ENCODE data around the gene PARVB. TPM values are rescaled to one million over a fixed set of nuclear protein-coding genes. Genes with fewer than 3 reads are reported as not detected.

PARVB gene
- total and polyA plus RNA-seq, 9 of the 15 experiments (the other 6 are each of a cell fraction or from before 2014, with no cell fraction given), result 1.1 to 59.2 (median 29.2) TPM

DNA sequence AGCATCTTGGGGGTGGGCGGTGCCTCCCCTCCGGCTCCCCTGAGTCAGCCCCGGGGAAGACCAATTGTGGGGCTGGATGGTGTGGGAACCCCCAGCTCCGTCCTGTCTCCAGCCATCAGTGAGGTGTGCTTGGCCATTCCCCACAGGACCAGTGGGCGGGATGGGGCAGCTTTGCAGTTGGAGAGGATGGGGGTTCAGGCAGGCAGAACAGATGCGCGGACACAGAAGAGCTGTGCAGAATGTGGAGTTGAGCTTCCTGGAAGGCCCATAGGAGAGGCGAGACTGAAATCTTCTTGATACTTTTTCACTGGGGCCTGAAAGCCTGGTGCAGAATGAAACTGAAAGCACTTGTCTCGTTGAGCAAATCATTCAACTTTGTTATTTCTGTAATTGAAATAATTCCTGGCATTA lies 23.8 kb downstream of the PARVB start (continued):
- TF ChIP-seq, protein P1, sequence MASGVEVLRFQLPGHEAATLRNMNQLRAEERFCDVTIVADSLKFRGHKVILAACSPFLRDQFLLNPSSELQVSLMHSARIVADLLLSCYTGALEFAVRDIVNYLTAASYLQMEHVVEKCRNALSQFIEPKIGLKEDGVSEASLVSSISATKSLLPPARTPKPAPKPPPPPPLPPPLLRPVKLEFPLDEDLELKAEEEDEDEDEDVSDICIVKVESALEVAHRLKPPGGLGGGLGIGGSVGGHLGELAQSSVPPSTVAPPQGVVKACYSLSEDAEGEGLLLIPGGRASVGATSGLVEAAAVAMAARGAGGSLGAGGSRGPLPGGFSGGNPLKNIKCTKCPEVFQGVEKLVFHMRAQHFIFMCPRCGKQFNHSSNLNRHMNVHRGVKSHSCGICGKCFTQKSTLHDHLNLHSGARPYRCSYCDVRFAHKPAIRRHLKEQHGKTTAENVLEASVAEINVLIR (CRISPR knock-in tag; IDR thresholded peaks at IDR 0.05), result no peak

DNA sequence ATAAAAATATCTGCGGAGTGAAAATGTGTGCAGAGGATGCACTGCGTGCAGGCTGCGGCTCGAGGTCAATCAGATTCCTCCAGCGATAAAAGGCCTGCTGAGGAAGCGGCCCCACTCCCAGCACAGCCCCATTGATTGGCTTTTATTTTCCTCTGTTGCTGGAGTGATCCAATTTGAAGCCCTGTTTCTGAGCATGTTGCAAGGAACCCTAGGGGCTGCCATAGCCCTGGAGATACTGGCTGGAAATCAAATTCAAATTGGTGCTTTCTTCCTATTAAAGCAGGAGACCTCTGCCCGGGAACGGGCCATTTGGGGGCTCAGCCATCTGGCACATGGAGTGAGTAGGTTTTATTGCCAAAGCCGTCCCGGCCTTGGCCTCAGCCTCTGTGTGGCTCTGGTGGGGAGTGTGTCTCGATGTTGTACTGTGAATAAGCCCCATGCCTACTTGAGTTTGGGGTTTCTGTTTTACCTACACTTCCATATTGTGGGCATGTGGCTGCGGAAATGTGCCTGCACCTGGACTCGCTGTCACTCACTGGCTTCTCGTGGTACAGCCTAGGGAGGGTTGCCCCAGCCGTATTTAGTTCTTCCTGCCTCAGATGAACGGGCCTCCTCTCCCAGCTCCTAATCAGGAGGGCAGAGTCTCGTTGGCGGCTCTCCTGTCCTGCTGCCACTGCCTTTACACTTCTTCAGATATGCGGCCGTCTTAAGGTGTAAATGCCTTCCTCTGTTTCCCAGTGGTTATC lies 25.6 kb downstream of the PARVB start:
- no TSS peak for BruUV-seq (replicated peaks)
- H3K9ac ChIP-seq (ENCODE audit: insufficient read depth in 1 of 2, low read depth in 2 of 2, low read length in 2 of 2), result no peak overlapping the region
- peaks cover 21 to 26% of the 10 kb centered on the region in 2 experiments for H3K4me1 ChIP-seq (replicated peaks in 1 of 2; ENCODE audit: control insufficient read depth in 2 of 2, insufficient read depth in 2 of 2, low read length in 2 of 2)
- no peak overlapping the region for H3K4me2 ChIP-seq (ENCODE audit: insufficient read depth, low read length)
- no peak overlapping the region for H3K4me3 ChIP-seq
- no peak for ATAC-seq
- WGBS (ENCODE audit: insufficient coverage, low coverage, missing lambda C conversion rate), result 89% methylated on average over 17 of the region's 20 CpGs
- H3K27ac ChIP-seq (ENCODE audit: extremely low read depth, low read depth, low read length), result no peak overlapping the region
- POLR2A ChIA-PET, result no interaction called here
- no peak for TF ChIP-seq E2F3 (CRISPR knock-in tag; IDR thresholded peaks at IDR 0.05)
- TF ChIP-seq SREBF2 (CRISPR knock-in tag; IDR thresholded peaks at IDR 0.05), result no peak
- H3K36me3 ChIP-seq (ENCODE audit: control insufficient read depth, insufficient read depth, low read length), result peaks cover 7% of the 10 kb centered on the region; the same call in 2 of the 3 replicates
- H2AFZ ChIP-seq (ENCODE audit: low read depth, low read length), result no peak overlapping the region
- H3K9me3 ChIP-seq (replicated peaks; ENCODE audit: control insufficient read depth, insufficient read depth, low read depth, low read length), result no peaks in the 10 kb centered on the region
- intact Hi-C loops (cut with micrococcal nuclease) (no loop called here), in situ Hi-C loops (cut with MboI) (no loop called here)
- no peak for DNase-seq (ENCODE audit: extremely low read depth in 1 of 4, low spot score in 3 of 4)
- no peaks in the 10 kb centered on the region for H3K9me1 ChIP-seq (ENCODE audit: control insufficient read depth, insufficient read depth, low read length)
- no peaks in the 10 kb centered on the region for H3K27me3 ChIP-seq (ENCODE audit: control insufficient read depth in 2 of 2, insufficient read depth in 2 of 2, low read length in 2 of 2)
- peaks cover 33% of the 10 kb centered on the region for H3K79me2 ChIP-seq (ENCODE audit: control insufficient read depth, insufficient read depth, low read length)
- peaks cover 14% of the 10 kb centered on the region; the same call in 1 of the 2 replicates for H4K20me1 ChIP-seq (replicated peaks; ENCODE audit: control insufficient read depth, insufficient read depth, low read length)
- no peak for FAIRE-seq
- CTCF ChIA-PET (ENCODE audit: low intra/inter-chr PET ratio), result no interaction called here
